Caco-2 (cell line): ENCODE measurements around the gene GPR162. TPM values are rescaled to one million over a fixed set of nuclear protein-coding genes. Genes with fewer than 3 reads are reported as not detected.

Experiments
- BruUV-seq: library from RNA; stranded (reverse); fragments of 400-500 nt; replicated peaks from 2 replicates; lab custom pipeline; 2021; lab: Mats Ljungman, UMichigan
- CTCF ChIA-PET: fragments of 300-600 bp; sonication (Branson Sonifier 250); formaldehyde crosslinking; loops from one replicate; lab custom pipeline; 2022; ENCODE audit warnings: antibody characterized with exemption; lab: Charles Lee
- POLR2A ChIA-PET: fragments of 300-600 bp; sonication (Branson Sonifier 250); formaldehyde crosslinking; loops from one replicate; lab custom pipeline; 2022; ENCODE audit warnings: antibody characterized with exemption; lab: Charles Lee
- DNase-seq, 2 experiments: peaks; one replicate each; pipeline versions ENCODE4 v3.0.0 to v3.0.0-alpha.2; 2020 to 2022
- H3K27me3 ChIP-seq: replicated peaks from 2 replicates; pipeline ENCODE4 v1.6.0; 2011; ENCODE audit warnings: low read length; ENCODE audit not compliant: control insufficient read depth, insufficient read depth
- H3K36me3 ChIP-seq: 2 replicates; pipeline ENCODE4 v1.5.1; 2011; ENCODE audit warnings: low read length; ENCODE audit not compliant: control insufficient read depth, insufficient read depth
- H3K4me1 ChIP-seq: fragments of 250-450 bp; sonication (Bioruptor Pico); 2 replicates; pipeline ENCODE4 v1.5.1; 2020; ENCODE audit warnings: mild to moderate bottlenecking
- H3K4me3 ChIP-seq: 2 replicates; pipeline ENCODE4 v1.5.1; 2011; ENCODE audit warnings: low read depth, mild to moderate bottlenecking, control low read depth, low read length
- H3K9me3 ChIP-seq: fragments of 250-450 bp; sonication (Bioruptor Pico); 2 replicates; pipeline ENCODE4 v1.5.1; 2020; ENCODE audit warnings: mild to moderate bottlenecking, moderate library complexity
- H3K27ac Mint-ChIP-seq: one replicate; pipeline ENCODE4 v1.8.0; 2022; ENCODE audit warnings: mixed read lengths; ENCODE audit not compliant: unreplicated experiment
- H3K27me3 Mint-ChIP-seq: one replicate; pipeline ENCODE4 v1.8.0; 2022; ENCODE audit warnings: mixed read lengths; ENCODE audit not compliant: insufficient read depth, unreplicated experiment
- H3K36me3 Mint-ChIP-seq: one replicate; pipeline ENCODE4 v1.8.0; 2022; ENCODE audit warnings: mild to moderate bottlenecking, mixed read lengths; ENCODE audit not compliant: insufficient read depth, unreplicated experiment
- H3K4me1 Mint-ChIP-seq: one replicate; pipeline ENCODE4 v1.8.0; 2022; ENCODE audit warnings: low read depth, mixed read lengths; ENCODE audit not compliant: unreplicated experiment
- H3K4me3 Mint-ChIP-seq: one replicate; pipeline ENCODE4 v1.8.0; 2022; ENCODE audit warnings: mild to moderate bottlenecking, moderate library complexity, mixed read lengths; ENCODE audit not compliant: unreplicated experiment
- H3K9me3 Mint-ChIP-seq: one replicate; pipeline ENCODE4 v1.8.0; 2022; ENCODE audit warnings: mixed read lengths; ENCODE audit not compliant: unreplicated experiment
- intact Hi-C: fragments of 100-400 bp; cut with micrococcal nuclease; formaldehyde crosslinking; loops from one replicate; pipeline ENCODE4 v1.10.0; 2022; ENCODE audit not compliant: unreplicated experiment
- total RNA-seq: library from RNA; stranded (reverse); gene quantifications from 2 replicates; pipeline ENCODE4 v1.2.3, GENCODE V29; 2022
- TF ChIP-seq, protein P1 (sequence below), 2 experiments: fragments of 200-600 bp in 1 of 2; IDR thresholded peaks; 1 replicate in 1 of 2; 2 replicates in 1 of 2; pipeline versions ENCODE4 v1.5.1 to v1.8.0; 2011 to 2022; ENCODE audit warnings: antibody characterized with exemption in 1 of 2, control low read depth in 1 of 2, inconsistent platforms in 1 of 2, low read depth in 1 of 2, low read length in 1 of 2, mild to moderate bottlenecking in 1 of 2, moderate library complexity in 1 of 2; ENCODE audit not compliant: insufficient read depth in 1 of 2, severe bottlenecking in 1 of 2, unreplicated experiment in 1 of 2

Gene GPR162
- total RNA-seq, 1 experiment from 2014 or later: 1.2 TPM

DNA sequence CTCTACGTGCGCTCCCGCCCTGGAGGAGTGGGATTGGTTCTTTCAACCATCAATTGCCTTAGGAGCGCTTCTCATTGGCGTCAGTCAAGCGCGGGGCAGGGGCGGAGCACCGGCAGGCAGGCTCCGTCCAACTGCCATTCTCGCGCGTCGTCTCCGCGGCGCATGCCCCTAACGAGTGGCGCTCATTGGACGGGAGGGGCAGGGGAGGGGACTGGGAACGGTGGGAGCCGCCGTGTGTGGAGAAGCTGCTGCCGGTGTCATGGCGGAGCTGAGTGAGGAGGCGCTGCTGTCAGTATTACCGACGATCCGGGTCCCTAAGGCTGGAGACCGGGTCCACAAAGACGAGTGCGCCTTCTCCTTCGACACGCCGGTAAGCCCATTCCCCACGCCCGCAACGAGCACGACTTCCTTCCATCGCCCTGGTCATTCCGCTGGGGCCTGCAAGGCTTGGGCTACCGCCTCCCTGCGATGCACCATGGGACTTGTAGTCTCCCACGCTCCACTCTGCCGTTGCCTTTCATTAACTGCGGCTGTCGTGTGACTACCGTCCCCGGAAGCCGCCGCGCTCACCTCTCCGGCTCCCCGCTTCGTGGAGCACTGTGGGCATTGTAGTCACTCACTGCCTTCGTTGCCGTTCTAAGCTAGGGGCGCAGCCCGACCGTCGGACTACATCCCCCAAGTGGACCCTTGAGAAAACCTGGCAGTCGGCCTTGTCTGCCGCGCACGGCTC, 30.5 kb downstream of the GPR162 start, which contains the start of gene USP5:
Gene USP5, plus strand, starts transcription at position 230 of the 730 bp plus-strand sequence. Its CDS starts 30 bp downstream, at position 260.
- peak within 1 kb of the TSS; percentile 95 for H3K27ac Mint-ChIP-seq
- H3K36me3 ChIP-seq: peaks cover 12% of the 10 kb centered on the region; the same call in 1 of the 2 replicates
- ChIA-PET POLR2A (interaction anchor here (0.8 to 4.1 kb wide), 23 partner anchors 10 to 318 kb away, joined by 3 to 102 read pairs (median 8); partner anchors contain the start of genes C12orf57, COPS7A, GAPDH and GNB3), CTCF (interaction anchor here (0.5 to 5.2 kb wide), 21 partner anchors 9 to 315 kb away, joined by 3 to 65 read pairs (median 8); partner anchors contain the start of genes C12orf57, COPS7A, MLF2 and P3H3)
- intact Hi-C loops: loop anchor here (1.0 kb wide), 6 partner anchors 17 to 189 kb away; partner anchors contain the start of genes ING4, MLF2 and ZNF384
- H3K4me1 ChIP-seq: peaks cover 13% of the 10 kb centered on the region
- H3K4me3 ChIP-seq: peak within 1 kb of the TSS; percentile 69
- no peaks in the 10 kb centered on the region for H3K27me3 Mint-ChIP-seq
- TF ChIP-seq, protein P1, sequence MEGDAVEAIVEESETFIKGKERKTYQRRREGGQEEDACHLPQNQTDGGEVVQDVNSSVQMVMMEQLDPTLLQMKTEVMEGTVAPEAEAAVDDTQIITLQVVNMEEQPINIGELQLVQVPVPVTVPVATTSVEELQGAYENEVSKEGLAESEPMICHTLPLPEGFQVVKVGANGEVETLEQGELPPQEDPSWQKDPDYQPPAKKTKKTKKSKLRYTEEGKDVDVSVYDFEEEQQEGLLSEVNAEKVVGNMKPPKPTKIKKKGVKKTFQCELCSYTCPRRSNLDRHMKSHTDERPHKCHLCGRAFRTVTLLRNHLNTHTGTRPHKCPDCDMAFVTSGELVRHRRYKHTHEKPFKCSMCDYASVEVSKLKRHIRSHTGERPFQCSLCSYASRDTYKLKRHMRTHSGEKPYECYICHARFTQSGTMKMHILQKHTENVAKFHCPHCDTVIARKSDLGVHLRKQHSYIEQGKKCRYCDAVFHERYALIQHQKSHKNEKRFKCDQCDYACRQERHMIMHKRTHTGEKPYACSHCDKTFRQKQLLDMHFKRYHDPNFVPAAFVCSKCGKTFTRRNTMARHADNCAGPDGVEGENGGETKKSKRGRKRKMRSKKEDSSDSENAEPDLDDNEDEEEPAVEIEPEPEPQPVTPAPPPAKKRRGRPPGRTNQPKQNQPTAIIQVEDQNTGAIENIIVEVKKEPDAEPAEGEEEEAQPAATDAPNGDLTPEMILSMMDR (IDR thresholded peaks at IDR 0.05; ENCODE audit: insufficient read depth in 1 of 2, low read depth in 1 of 2, low read length in 1 of 2, severe bottlenecking in 1 of 2, unreplicated experiment in 1 of 2): no peak
- H3K9me3 Mint-ChIP-seq: no peaks in the 10 kb centered on the region
- H3K36me3 Mint-ChIP-seq: peaks cover 77% of the 10 kb centered on the region
- H3K9me3 ChIP-seq: no peaks in the 10 kb centered on the region
- H3K27me3 ChIP-seq: no peaks in the 10 kb centered on the region
- peak; percentile 100 for DNase-seq
- H3K4me3 Mint-ChIP-seq: peak within 1 kb of the TSS; percentile 94
- TSS peak; percentile 42 for BruUV-seq
- H3K4me1 Mint-ChIP-seq: peaks cover 19% of the 10 kb centered on the region

DNA sequence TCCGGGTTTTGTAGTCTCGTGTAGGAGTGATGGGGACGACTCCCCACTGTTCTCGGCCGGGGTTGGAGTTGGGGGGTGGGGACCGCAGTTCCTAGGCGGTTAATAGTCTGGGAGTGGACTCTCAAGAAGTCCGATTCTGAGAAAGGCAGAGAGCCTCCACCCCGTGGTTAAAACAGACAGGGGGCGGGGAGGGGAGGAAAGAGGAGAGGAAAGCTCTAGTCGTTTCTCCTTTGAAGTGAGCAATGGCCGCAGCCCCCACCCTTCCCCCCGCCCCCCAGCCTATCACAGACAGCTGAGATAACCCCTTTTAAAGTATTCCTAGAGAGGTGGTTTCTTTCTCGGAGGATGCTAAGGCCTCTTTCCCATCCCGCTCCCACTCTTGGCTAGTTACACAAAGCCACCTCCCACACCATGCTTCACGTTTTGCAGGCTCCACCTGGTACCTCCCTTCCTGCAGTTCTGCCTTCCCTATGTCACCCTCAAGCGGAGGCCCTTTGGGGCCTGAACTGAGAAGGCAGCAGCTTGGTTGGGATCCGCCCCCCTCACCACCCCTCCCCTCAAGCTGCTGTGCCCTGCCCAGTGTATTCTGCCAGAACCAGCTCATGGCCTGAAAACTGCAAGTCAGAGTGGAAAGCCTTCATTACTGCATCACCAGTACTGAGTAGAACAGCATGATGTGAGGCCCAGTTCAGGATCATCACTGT, 31.2 kb downstream of the GPR162 start:
- peak overlapping the region; percentile 94 for H3K4me3 Mint-ChIP-seq
- peak overlapping the region; percentile 95 for H3K27ac Mint-ChIP-seq
- DNase-seq: peak in 1 of 2 experiments; percentile 61
- no peaks in the 10 kb centered on the region for H3K27me3 ChIP-seq
- CTCF ChIA-PET: interaction anchor here (0.5 to 5.2 kb wide), 19 partner anchors 8 to 238 kb away, joined by 3 to 65 read pairs (median 8); partner anchors contain the start of genes COPS7A, MLF2, P3H3 and PTMS
- no peaks in the 10 kb centered on the region for H3K27me3 Mint-ChIP-seq
- H3K4me1 ChIP-seq: peaks cover 13% of the 10 kb centered on the region
- BruUV-seq: no TSS peak
- POLR2A ChIA-PET: interaction anchor here (0.5 to 4.1 kb wide), 21 partner anchors 10 to 529 kb away, joined by 3 to 102 read pairs (median 8); partner anchors contain the start of genes C12orf57, COPS7A, GAPDH and GNB3
- no peaks in the 10 kb centered on the region for H3K9me3 Mint-ChIP-seq
- peaks cover 77% of the 10 kb centered on the region for H3K36me3 Mint-ChIP-seq
- peaks cover 19% of the 10 kb centered on the region for H3K4me1 Mint-ChIP-seq
- H3K9me3 ChIP-seq: no peaks in the 10 kb centered on the region
- TF ChIP-seq, protein P1 (IDR thresholded peaks at IDR 0.05; ENCODE audit: insufficient read depth in 1 of 2, low read depth in 1 of 2, low read length in 1 of 2, severe bottlenecking in 1 of 2, unreplicated experiment in 1 of 2): no peak
- H3K36me3 ChIP-seq: peaks cover 14% of the 10 kb centered on the region
- intact Hi-C loops: loop anchor here (1.0 kb wide), 3 partner anchors 16 to 190 kb away; partner anchors contain the start of genes ING4 and MLF2
- peak overlapping the region; percentile 69 for H3K4me3 ChIP-seq
